ENCODE results near the gene UBE2E1. TPM values are rescaled to one million over a fixed set of nuclear protein-coding genes. Genes with fewer than 3 reads are reported as not detected.

Gene UBE2E1
- total RNA-seq, 1 donor from 2014 or later = 124 TPM

GRCh38 chr3:23889950-23890349, 84.2 kb downstream of the UBE2E1 start:
- Histone ChIP-seq H3K4me1 (peaks cover 5% of the 10 kb centered on the region), H3K4me3 (no peak overlapping the region), H3K36me3 (peaks cover 0 to 5% of the 10 kb centered on the region in 2 donors), H3K27ac (no peak overlapping the region), H3K9me3 (no peaks in the 10 kb centered on the region), H3K27me3 (no peaks in the 10 kb centered on the region)
- no peak for TF ChIP-seq POLR2AphosphoS5 (IDR thresholded peaks at IDR 0.05; ENCODE audit: insufficient read depth in 1 of 2, low read depth in 1 of 2)
- DNase-seq (ENCODE audit: extremely low spot score in 2 of 2) = no peak
- intact Hi-C loops (cut with DNase I) = no loop called here

- intact Hi-C loops (cut with DNase I) = no loop called here
Measured at GRCh38 chr3:23894254-23895061, 88.7 kb downstream of the UBE2E1 start.

GRCh38 chr3:23895181-23895580, 89.4 kb downstream of the UBE2E1 start:
- Histone ChIP-seq H3K36me3 (peaks cover 0 to 18% of the 10 kb centered on the region in 2 donors), H3K4me3 (no peak overlapping the region), H3K27ac (no peak overlapping the region), H3K27me3 (no peaks in the 10 kb centered on the region), H3K4me1 (no peaks in the 10 kb centered on the region), H3K9me3 (no peaks in the 10 kb centered on the region)
- TF ChIP-seq, protein P1, sequence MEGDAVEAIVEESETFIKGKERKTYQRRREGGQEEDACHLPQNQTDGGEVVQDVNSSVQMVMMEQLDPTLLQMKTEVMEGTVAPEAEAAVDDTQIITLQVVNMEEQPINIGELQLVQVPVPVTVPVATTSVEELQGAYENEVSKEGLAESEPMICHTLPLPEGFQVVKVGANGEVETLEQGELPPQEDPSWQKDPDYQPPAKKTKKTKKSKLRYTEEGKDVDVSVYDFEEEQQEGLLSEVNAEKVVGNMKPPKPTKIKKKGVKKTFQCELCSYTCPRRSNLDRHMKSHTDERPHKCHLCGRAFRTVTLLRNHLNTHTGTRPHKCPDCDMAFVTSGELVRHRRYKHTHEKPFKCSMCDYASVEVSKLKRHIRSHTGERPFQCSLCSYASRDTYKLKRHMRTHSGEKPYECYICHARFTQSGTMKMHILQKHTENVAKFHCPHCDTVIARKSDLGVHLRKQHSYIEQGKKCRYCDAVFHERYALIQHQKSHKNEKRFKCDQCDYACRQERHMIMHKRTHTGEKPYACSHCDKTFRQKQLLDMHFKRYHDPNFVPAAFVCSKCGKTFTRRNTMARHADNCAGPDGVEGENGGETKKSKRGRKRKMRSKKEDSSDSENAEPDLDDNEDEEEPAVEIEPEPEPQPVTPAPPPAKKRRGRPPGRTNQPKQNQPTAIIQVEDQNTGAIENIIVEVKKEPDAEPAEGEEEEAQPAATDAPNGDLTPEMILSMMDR (IDR thresholded peaks at IDR 0.05) = no peak
- no peak for TF ChIP-seq POLR2AphosphoS5 (IDR thresholded peaks at IDR 0.05; ENCODE audit: insufficient read depth in 1 of 2, low read depth in 1 of 2)
- no peak for TF ChIP-seq POLR2A (IDR thresholded peaks at IDR 0.05)
- no peak for DNase-seq (ENCODE audit: extremely low spot score in 2 of 2)
- intact Hi-C loops (cut with DNase I) = no loop called here

More at GRCh38 chr3:23894254-23895061, 88.7 kb downstream of the UBE2E1 start:
- Histone ChIP-seq H3K27ac (no peak overlapping the region), H3K4me3 (no peak overlapping the region), H3K4me1 (peaks cover 3% of the 10 kb centered on the region), H3K9me3 (no peaks in the 10 kb centered on the region), H3K36me3 (peaks cover 0 to 15% of the 10 kb centered on the region in 2 donors), H3K27me3 (no peaks in the 10 kb centered on the region)
- TF ChIP-seq POLR2AphosphoS5 (IDR thresholded peaks at IDR 0.05; ENCODE audit: insufficient read depth in 1 of 2, low read depth in 1 of 2) (no peak), POLR2A (IDR thresholded peaks at IDR 0.05) (no peak)
- TF ChIP-seq, protein P1 (IDR thresholded peaks at IDR 0.05) = no peak
- no peak for DNase-seq (ENCODE audit: extremely low spot score in 2 of 2)

GRCh38 chr3:23900744-23901143, 95.0 kb downstream of the UBE2E1 start:
- intact Hi-C loops (cut with DNase I) = no loop called here
- Histone ChIP-seq H3K27ac (no peak overlapping the region), H3K36me3 (peaks cover 0 to 18% of the 10 kb centered on the region in 2 donors), H3K4me3 (no peak overlapping the region), H3K27me3 (no peaks in the 10 kb centered on the region), H3K9me3 (no peaks in the 10 kb centered on the region), H3K4me1 (no peaks in the 10 kb centered on the region)
- TF ChIP-seq, protein P1 (IDR thresholded peaks at IDR 0.05) = no peak
- TF ChIP-seq POLR2AphosphoS5 (IDR thresholded peaks at IDR 0.05; ENCODE audit: insufficient read depth in 1 of 2, low read depth in 1 of 2) = no peak
- no peak for TF ChIP-seq POLR2A (IDR thresholded peaks at IDR 0.05)
- no peak for DNase-seq (ENCODE audit: extremely low spot score in 2 of 2)

DNA sequence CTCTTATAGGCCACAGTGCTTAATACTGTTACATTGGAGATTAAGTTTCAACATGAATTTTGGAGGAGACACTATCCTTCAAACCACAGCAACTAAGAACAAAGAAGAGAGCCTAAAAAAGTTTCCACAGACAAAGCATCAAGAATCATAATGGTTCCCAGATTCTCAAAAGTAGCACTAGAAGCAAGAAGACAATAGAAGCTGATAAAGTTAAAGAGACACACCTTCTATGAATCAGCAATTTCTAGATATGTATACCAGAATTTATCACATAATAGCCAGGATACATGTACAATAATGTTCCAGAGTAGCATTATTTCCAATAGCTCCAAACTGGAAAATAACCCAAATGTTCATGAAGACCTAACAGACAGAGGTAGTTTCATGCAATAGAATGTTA, 98.8 kb downstream of the UBE2E1 start:
- H3K36me3 ChIP-seq = peaks cover 0 to 12% of the 10 kb centered on the region in 2 donors

More for the DNA sequence above, 98.8 kb downstream of the UBE2E1 start:
- Histone ChIP-seq H3K4me3 (no peak overlapping the region), H3K4me1 (no peaks in the 10 kb centered on the region), H3K27ac (no peak overlapping the region), H3K9me3 (no peaks in the 10 kb centered on the region), H3K27me3 (no peaks in the 10 kb centered on the region)
- intact Hi-C loops (cut with DNase I) = no loop called here
- no peak for DNase-seq (ENCODE audit: extremely low spot score in 2 of 2)
- TF ChIP-seq POLR2A (IDR thresholded peaks at IDR 0.05) (no peak), POLR2AphosphoS5 (IDR thresholded peaks at IDR 0.05; ENCODE audit: insufficient read depth in 1 of 2, low read depth in 1 of 2) (no peak)
- TF ChIP-seq, protein P1 (IDR thresholded peaks at IDR 0.05) = no peak
